Fibroblast of upper back skin (primary cell): Measurements from ENCODE around the gene KANK2.
"Not testable (repeated sequence)": the region's sequence is repeated elsewhere in the genome, so short reads cannot be mapped to it uniquely, and the experiment has no call there.

Source experiments
- DNase-seq: peaks from one replicate; pipeline ENCODE4 v3.0.0-alpha.2; 2013

The KANK2 gene

GRCh38 chr19:11195681-11196080 is 1.7 kb downstream of the KANK2 start:
- DNase-seq: no peak

- peak; percentile 22 for DNase-seq
Measured at GRCh38 chr19:11194656-11195558, 2.4 kb downstream of the KANK2 start.

GRCh38 chr19:11194173-11194572 is 3.2 kb downstream of the KANK2 start:
- no peak for DNase-seq

GRCh38 chr19:11192957-11193939 is 4.1 kb downstream of the KANK2 start:
- no peak for DNase-seq

- DNase-seq: no peak
Measured at GRCh38 chr19:11191934-11192333, 5.4 kb downstream of the KANK2 start.

GRCh38 chr19:11191273-11191755 is 6.0 kb downstream of the KANK2 start:
- peak; percentile 50 for DNase-seq

- no peak for DNase-seq
Measured at GRCh38 chr19:11190501-11190900, 6.8 kb downstream of the KANK2 start.

- no peak for DNase-seq
Measured at GRCh38 chr19:11187441-11187840, 9.9 kb downstream of the KANK2 start.

GRCh38 chr19:11182994-11183393 is 14.4 kb downstream of the KANK2 start:
- no peak for DNase-seq

- no peak for DNase-seq
Measured at GRCh38 chr19:11181488-11181887, 15.9 kb downstream of the KANK2 start.

GRCh38 chr19:11180975-11181374 is 16.4 kb downstream of the KANK2 start:
- not testable (repeated sequence) for DNase-seq

GRCh38 chr19:11180346-11180745 is 17.0 kb downstream of the KANK2 start:
- DNase-seq: no peak

GRCh38 chr19:11179716-11180297 is 17.5 kb downstream of the KANK2 start:
- DNase-seq: no peak

- DNase-seq: not testable (repeated sequence)
Measured at GRCh38 chr19:11179145-11179465, 18.2 kb downstream of the KANK2 start.

- DNase-seq: no peak
Measured at GRCh38 chr19:11177592-11177991, 19.8 kb downstream of the KANK2 start.

GRCh38 chr19:11176466-11177193 is 20.7 kb downstream of the KANK2 start:
- no peak for DNase-seq

- no peak for DNase-seq
Measured at GRCh38 chr19:11175920-11176319, 21.4 kb downstream of the KANK2 start.

GRCh38 chr19:11174336-11174735 is 23.0 kb downstream of the KANK2 start:
- no peak for DNase-seq

GRCh38 chr19:11173516-11174155 is 23.7 kb downstream of the KANK2 start:
- DNase-seq: no peak

GRCh38 chr19:11172576-11172975 is 24.8 kb downstream of the KANK2 start:
- no peak for DNase-seq

GRCh38 chr19:11171144-11171543 is 26.2 kb downstream of the KANK2 start:
- no peak for DNase-seq
